HG03159 (cell line): Measurements from ENCODE around the gene SLC35B3.
"Not testable (repeated sequence)": the region's sequence is repeated elsewhere in the genome, so short reads cannot be mapped to it uniquely, and the experiment has no call there.

Experiments used
- ATAC-seq: cut with Tn5 transposase; IDR thresholded peaks from one replicate; pipeline ENCODE4 v1.9.1; 2021; ENCODE audit warnings: mild to moderate bottlenecking, moderate library complexity; ENCODE audit not compliant: unreplicated experiment

Gene SLC35B3

GRCh38 chr6:8435093-8435844 lies at the start of gene SLC35B3:
Gene SLC35B3, minus strand, starts transcription at chr6:8435545.
- ATAC-seq: peak; percentile 97

GRCh38 chr6:8483650-8484049 lies 48.3 kb upstream of the SLC35B3 start:
- no peak for ATAC-seq

- ATAC-seq: peak; percentile 72
Measured at GRCh38 chr6:8481727-8482126, 46.4 kb upstream of the SLC35B3 start.

GRCh38 chr6:8478418-8478817 lies 43.1 kb upstream of the SLC35B3 start:
- ATAC-seq: no peak

GRCh38 chr6:8476656-8477055 lies 41.3 kb upstream of the SLC35B3 start:
- no peak for ATAC-seq

GRCh38 chr6:8468552-8469356 lies 33.4 kb upstream of the SLC35B3 start:
- no peak for ATAC-seq

- ATAC-seq: no peak
Measured at GRCh38 chr6:8462694-8463093, 27.3 kb upstream of the SLC35B3 start.

- no peak for ATAC-seq
Measured at GRCh38 chr6:8462169-8462568, 26.8 kb upstream of the SLC35B3 start.

- ATAC-seq: no peak
Measured at GRCh38 chr6:8446391-8446790, 11.0 kb upstream of the SLC35B3 start.

GRCh38 chr6:8445930-8446329 lies 10.6 kb upstream of the SLC35B3 start:
- ATAC-seq: not testable (repeated sequence)

- no peak for ATAC-seq
Measured at GRCh38 chr6:8442150-8442549, 6.8 kb upstream of the SLC35B3 start.

GRCh38 chr6:8441452-8441851 lies 6.1 kb upstream of the SLC35B3 start:
- ATAC-seq: no peak

- ATAC-seq: no peak
Measured at GRCh38 chr6:8439601-8440268, 4.4 kb upstream of the SLC35B3 start.

GRCh38 chr6:8437813-8438212 lies 2.5 kb upstream of the SLC35B3 start:
- no peak for ATAC-seq

GRCh38 chr6:8436966-8437365 lies 1.6 kb upstream of the SLC35B3 start:
- no peak for ATAC-seq

- no peak for ATAC-seq
Measured at GRCh38 chr6:8435845-8436168, 462 bp upstream of the SLC35B3 start.

- ATAC-seq: peak; percentile 38
Measured at GRCh38 chr6:8434727-8435092, 635 bp downstream of the SLC35B3 start.

- no peak for ATAC-seq
Measured at GRCh38 chr6:8432614-8433013, 2.7 kb downstream of the SLC35B3 start.

- ATAC-seq: no peak
Measured at GRCh38 chr6:8429821-8430220, 5.5 kb downstream of the SLC35B3 start.

- ATAC-seq: not testable (repeated sequence)
Measured at GRCh38 chr6:8426544-8426943, 8.8 kb downstream of the SLC35B3 start.

GRCh38 chr6:8420031-8420588 lies 15.2 kb downstream of the SLC35B3 start:
- no peak for ATAC-seq

- ATAC-seq: no peak
Measured at GRCh38 chr6:8415913-8416312, 19.4 kb downstream of the SLC35B3 start.
